Smooth muscle cell of the coronary artery (primary cell): Measurements from ENCODE around the gene KIR3DL2. TPM values are rescaled to one million over a fixed set of nuclear protein-coding genes. Genes with fewer than 3 reads are reported as not detected.

Source experiments
- total RNA-seq: library from RNA; depleted of rRNA; stranded (reverse); fragments of >200 nt; gene quantifications from 2 replicates; pipeline ENCODE4 v1.2.3, GENCODE V29; 2014; ENCODE audit warnings: low replicate concordance

Gene KIR3DL2
- total RNA-seq = not detected in 2 replicates

GRCh38 chr19:54850061-54850640, at the start of gene KIR3DL2:
Gene KIR3DL2, plus strand, starts transcription at chr19:54850443. Its CDS starts 33 bp downstream, at chr19:54850476.

DNA sequence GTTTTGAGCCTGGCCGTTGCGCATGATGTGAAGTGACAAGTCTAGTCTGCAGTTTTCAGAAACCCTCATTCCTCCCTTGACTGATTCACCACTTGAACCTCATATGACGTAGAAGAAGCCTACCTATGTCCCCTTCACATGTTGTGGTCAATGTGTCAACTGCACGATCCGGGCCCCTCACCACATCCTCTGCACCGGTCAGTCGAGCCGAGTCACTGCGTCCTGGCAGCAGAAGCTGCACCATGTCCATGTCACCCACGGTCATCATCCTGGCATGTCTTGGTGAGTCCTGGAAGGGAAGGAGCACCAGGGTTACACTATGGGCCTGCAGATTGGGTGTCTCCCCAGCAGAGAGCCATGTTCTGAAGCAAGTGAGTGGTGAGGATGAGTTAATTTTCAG, 46.8 kb upstream of the KIR3DL2 start, which contains the start of gene KIR2DL4:
Gene KIR2DL4 (plus strand): TSS at position 201 of the 400 bp plus-strand sequence. CDS start 42 bp downstream, at position 243.

GRCh38 chr19:54816251-54816650, 34.0 kb upstream of the KIR3DL2 start, which contains the start of gene KIR3DL1:
Gene KIR3DL1, plus strand, starts transcription at chr19:54816468.

GRCh38 chr19:54832496-54832895, 17.7 kb upstream of the KIR3DL2 start, which contains the start of gene KIR2DS4:
Gene KIR2DS4, plus strand, starts transcription at chr19:54832676.

GRCh38 chr19:54873990-54874389, 23.7 kb downstream of the KIR3DL2 start, which contains the start of gene FCAR:
Gene FCAR, plus strand, starts transcription at chr19:54874235. Its CDS starts 55 bp downstream, at chr19:54874290.

DNA sequence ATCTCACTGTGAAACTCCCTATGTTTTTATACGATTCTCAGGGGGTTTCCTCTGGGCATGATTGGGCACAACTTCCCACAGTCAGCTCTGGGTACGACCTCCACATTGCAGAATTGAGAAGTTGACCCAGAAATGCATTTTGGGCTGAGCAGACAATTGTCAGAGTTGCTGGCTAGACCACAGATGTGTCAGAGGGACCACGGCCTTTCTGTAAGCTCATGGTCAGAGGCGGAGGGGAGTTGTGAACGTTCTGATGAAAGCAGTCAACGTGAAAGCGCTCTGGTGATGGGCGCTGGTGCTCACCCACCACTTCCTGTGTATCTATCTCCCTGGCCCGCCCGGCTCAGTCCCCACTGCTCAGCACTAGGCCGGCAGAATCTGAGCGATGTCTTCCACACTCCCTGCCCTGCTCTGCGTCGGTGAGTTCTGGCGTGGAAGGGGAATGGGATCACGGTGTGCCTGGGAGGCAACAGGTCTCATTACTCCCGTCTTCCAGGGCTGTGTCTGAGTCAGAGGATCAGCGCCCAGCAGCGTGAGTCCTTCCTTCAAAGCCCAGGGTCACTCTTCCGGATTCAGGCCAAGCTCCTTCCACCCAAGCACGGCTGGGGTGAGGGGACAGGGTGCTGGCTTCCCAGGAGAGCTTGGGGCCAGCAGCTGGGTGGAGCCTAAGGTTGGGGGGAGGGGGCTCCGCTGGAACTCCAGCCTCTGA, 55.7 kb downstream of the KIR3DL2 start, which contains the start of gene NCR1:
Gene NCR1 (plus strand): TSS at position 346 of the 709 bp plus-strand sequence. CDS start 40 bp downstream, at position 386.

Other genes starting within 250 kb of the KIR3DL2 start
- not detected in 2 replicates for gene LILRB1, start 220.0 kb upstream of the KIR3DL2 start, total RNA-seq
- not detected in 2 replicates for gene LILRB4, start 187.5 kb upstream of the KIR3DL2 start, total RNA-seq
- not detected in 2 replicates for gene KIR3DL3, start 126.0 kb upstream of the KIR3DL2 start, total RNA-seq
- not detected in 2 replicates for gene KIR2DL3, start 111.9 kb upstream of the KIR3DL2 start, total RNA-seq
- gene KIR2DL1, start 80.7 kb upstream of the KIR3DL2 start, total RNA-seq = not detected in 2 replicates
- not detected in 2 replicates for gene KIR2DL4, start 46.8 kb upstream of the KIR3DL2 start, total RNA-seq
- gene KIR3DL1, start 34.0 kb upstream of the KIR3DL2 start, total RNA-seq = not detected in 2 replicates
- gene KIR2DS4, start 17.8 kb upstream of the KIR3DL2 start, total RNA-seq = not detected in 2 replicates
- gene FCAR, start 23.8 kb downstream of the KIR3DL2 start, total RNA-seq = not detected in 2 replicates
- gene NCR1, start 55.7 kb downstream of the KIR3DL2 start, total RNA-seq = not detected in 2 replicates
- gene NLRP7, start 97.1 kb downstream of the KIR3DL2 start, total RNA-seq = not detected in 2 replicates
- 0.15 and 0.47 TPM in 2 replicates for gene NLRP2, start 115.9 kb downstream of the KIR3DL2 start, total RNA-seq
- not detected in 2 replicates for gene GP6, start 187.8 kb downstream of the KIR3DL2 start, total RNA-seq
- gene RDH13, start 212.7 kb downstream of the KIR3DL2 start, total RNA-seq = 7.1 and 11.2 TPM in 2 replicates
- gene EPS8L1, start 225.4 kb downstream of the KIR3DL2 start, total RNA-seq = 1.4 TPM in 1 of 2 replicates, not detected in the other